Endothelial cell of umbilical vein (primary cell): ENCODE measurements around the gene COMMD8. TPM values are rescaled to one million over a fixed set of nuclear protein-coding genes. Genes with fewer than 3 reads are reported as not detected.

Experiments
- BruUV-seq: library from RNA; stranded (reverse); fragments of 400-500 nt; replicated peaks from 2 replicates; lab custom pipeline; 2021; lab: Mats Ljungman, UMichigan
- CTCF ChIA-PET: fragments of 300-600, 350-600 bp; sonication (Branson Sonifier 250); formaldehyde crosslinking; loops from one replicate; lab custom pipeline; 2021; ENCODE audit warnings: antibody characterized with exemption, inconsistent platforms; lab: Charles Lee
- POLR2A ChIA-PET: fragments of 300-600, 350-600 bp; sonication (Branson Sonifier 250); formaldehyde crosslinking; loops from one replicate; lab custom pipeline; 2021; ENCODE audit warnings: antibody characterized with exemption, inconsistent platforms; lab: Charles Lee
- DNase-seq: peaks from one replicate; pipeline ENCODE4 v3.0.0-alpha.2; 2011; ENCODE audit warnings: low read depth, low spot score
- FAIRE-seq: peaks from 2 replicates; lab custom pipeline; 2011; peaks lifted over from hg19 to GRCh38; lab: Jason Lieb, UNC
- H2AFZ ChIP-seq: 2 replicates; pipeline ENCODE4 v1.6.0; 2012; ENCODE audit warnings: low read depth, low read length, control low read depth, inconsistent platforms
- H3K27ac ChIP-seq: 2 replicates; pipeline ENCODE4 v1.5.1; 2011; ENCODE audit warnings: low read depth, mild to moderate bottlenecking, control low read depth, low read length, moderate library complexity; ENCODE audit not compliant: insufficient read depth
- H3K27me3 ChIP-seq, 2 experiments: 2 replicates each; pipeline versions ENCODE4 v1.6.0 to v1.6.1; 2011; ENCODE audit warnings: low read length in 2 of 2, mixed read lengths in 1 of 2; ENCODE audit not compliant: control insufficient read depth in 2 of 2, insufficient read depth in 2 of 2
- H3K36me3 ChIP-seq, 2 experiments: 2 replicates in 1 of 2; 3 replicates in 1 of 2; pipeline ENCODE4 v1.5.1; 2011; ENCODE audit warnings: low read length in 2 of 2, mild to moderate bottlenecking in 1 of 2, moderate library complexity in 1 of 2; ENCODE audit not compliant: control insufficient read depth in 2 of 2, insufficient read depth in 2 of 2; ENCODE audit errors: extremely low read depth in 1 of 2
- H3K4me1 ChIP-seq: 3 replicates; pipeline ENCODE4 v1.5.1; 2011; ENCODE audit warnings: mild to moderate bottlenecking, low read length; ENCODE audit not compliant: control insufficient read depth, insufficient read depth; ENCODE audit errors: extremely low read depth
- H3K4me2 ChIP-seq: 2 replicates; pipeline ENCODE4 v1.6.1; 2011; ENCODE audit warnings: low read length, control low read depth, mixed read lengths; ENCODE audit not compliant: insufficient read depth
- H3K4me3 ChIP-seq, 3 experiments: fragments of 200-600 bp in 1 of 3; sonication (generic), shearing (Covaris generic) in 1 of 3; replicated peaks in 1 of 3; 2 replicates each; pipeline ENCODE4 v1.5.1; 2011 to 2016; ENCODE audit warnings: control low read depth in 3 of 3, low read length in 3 of 3, mild to moderate bottlenecking in 2 of 3, inconsistent platforms in 1 of 3, low read depth in 1 of 3, moderate library complexity in 1 of 3; ENCODE audit not compliant: insufficient read depth in 1 of 3
- H3K79me2 ChIP-seq: 2 replicates; pipeline ENCODE4 v1.6.0; 2012; ENCODE audit warnings: low read length, inconsistent platforms; ENCODE audit not compliant: control insufficient read depth, insufficient read depth
- H3K9ac ChIP-seq: replicated peaks from 2 replicates; pipeline ENCODE3; 2011; ENCODE audit warnings: low read length, control low read depth; ENCODE audit not compliant: insufficient read depth; ENCODE audit errors: extremely low read depth
- H3K9me1 ChIP-seq: replicated peaks from 3 replicates; pipeline ENCODE4 v1.6.0; 2011; ENCODE audit warnings: mild to moderate bottlenecking, low read length; ENCODE audit not compliant: control insufficient read depth, insufficient read depth; ENCODE audit errors: extremely low read depth
- H3K9me3 ChIP-seq: replicated peaks from 2 replicates; pipeline ENCODE4 v1.5.1; 2012; ENCODE audit warnings: low read length, inconsistent platforms; ENCODE audit not compliant: control insufficient read depth, insufficient read depth
- H4K20me1 ChIP-seq: replicated peaks from 2 replicates; pipeline ENCODE3; 2011; ENCODE audit warnings: mild to moderate bottlenecking, low read length; ENCODE audit not compliant: control insufficient read depth, insufficient read depth; ENCODE audit errors: extremely low read depth
- CTCF ChIP-seq, 2 donors: IDR thresholded peaks; 1 replicate in 1 of 2; 2 replicates in 1 of 2; pipeline ENCODE4 v1.5.1; 2011; ENCODE audit warnings: low read length in 2 of 2, mild to moderate bottlenecking in 2 of 2, moderate library complexity in 2 of 2, control low read depth in 1 of 2, inconsistent platforms in 1 of 2, low read depth in 1 of 2; ENCODE audit not compliant: insufficient read depth in 1 of 2; ENCODE audit errors: extremely low read depth in 1 of 2
- EZH2 ChIP-seq: IDR thresholded peaks from 2 replicates; pipeline ENCODE4 v1.6.1; 2012; ENCODE audit warnings: borderline replicate concordance, low read depth, mild to moderate bottlenecking, moderate library complexity, low read length, inconsistent platforms; ENCODE audit not compliant: severe bottlenecking
- FOS ChIP-seq: IDR thresholded peaks from 2 replicates; pipeline ENCODE4 v1.6.1; 2011; ENCODE audit warnings: mild to moderate bottlenecking, low read length, moderate library complexity, borderline replicate concordance; ENCODE audit not compliant: insufficient read depth
- GATA2 ChIP-seq: IDR thresholded peaks from 2 replicates; pipeline ENCODE4 v1.7.0; 2011; ENCODE audit warnings: low read depth, mild to moderate bottlenecking, moderate library complexity, mixed read lengths, low read length; ENCODE audit not compliant: insufficient read length, insufficient read depth
- JUN ChIP-seq: IDR thresholded peaks from 2 replicates; pipeline ENCODE4 v1.6.1; 2011; ENCODE audit warnings: borderline replicate concordance, low read depth; ENCODE audit not compliant: insufficient read length, insufficient read depth
- MAX ChIP-seq: IDR thresholded peaks from 2 replicates; pipeline ENCODE4 v1.6.1; 2011; ENCODE audit not compliant: insufficient read depth, insufficient read length
- MYC ChIP-seq: IDR thresholded peaks from one replicate; pipeline ENCODE4 v1.6.1; 2011; ENCODE audit warnings: mild to moderate bottlenecking, low read depth, low read length
- POLR2A ChIP-seq: IDR thresholded peaks from 2 replicates; pipeline ENCODE4 v1.6.1; 2012; ENCODE audit warnings: low read depth, mild to moderate bottlenecking, control low read depth, low read length
- POLR2AphosphoS5 ChIP-seq: IDR thresholded peaks from 2 replicates; pipeline ENCODE4 v1.6.1; 2012; ENCODE audit warnings: low read depth, mild to moderate bottlenecking, control low read depth, low read length, moderate library complexity; ENCODE audit not compliant: insufficient read depth
- dilution Hi-C: fragments of 300-500 bp; cut with MboI; formaldehyde crosslinking; loops from one replicate; pipeline ENCODE4 v1.15.0; 2019; ENCODE audit warnings: low sequenced_read_pairs; ENCODE audit not compliant: extremely low pct_ligation_motif_present
- intact Hi-C: fragments of 100-400 bp; cut with micrococcal nuclease; formaldehyde crosslinking; loops from one replicate; pipeline ENCODE4 v1.10.0; 2022
- polyA plus RNA-seq, 4 experiments: library from polyadenylated mRNA; depleted of rRNA in 3 of 4; stranded (reverse) in 3 of 4; unstranded in 1 of 4; fragments of >200 nt; gene quantifications; 2 replicates each; pipeline versions ENCODE4 v1.2.1 to v1.2.3, GENCODE V29; 2011 to 2012; ENCODE audit warnings: missing spikeins in 1 of 4
- total RNA-seq: library from RNA; stranded (reverse); gene quantifications from 2 replicates; pipeline ENCODE4 v1.2.3, GENCODE V29; 2021

Gene COMMD8
- total and polyA plus RNA-seq, 2 donors (not counting 3 experiments of a cell fraction or from before 2014, with no cell fraction given), result 4.9 to 22.3 TPM

- intact Hi-C loops (no loop called here), dilution Hi-C loops (no loop called here)
- BruUV-seq, result no TSS peak
- Histone ChIP-seq H3K27ac (no peak overlapping the region), H3K79me2 (no peaks in the 10 kb centered on the region), H3K36me3 (no peaks in the 10 kb centered on the region), H3K9me3 (no peaks in the 10 kb centered on the region), H3K4me3 (no peak overlapping the region), H3K4me2 (no peak overlapping the region), H3K27me3 (no peaks in the 10 kb centered on the region), H2AFZ (no peak overlapping the region), H3K9ac (no peak overlapping the region), H3K9me1 (no peaks in the 10 kb centered on the region), H3K4me1 (no peaks in the 10 kb centered on the region), H4K20me1 (no peaks in the 10 kb centered on the region)
- CTCF ChIA-PET, result no interaction called here
- POLR2A ChIA-PET, result no interaction called here
- FAIRE-seq (no peak), DNase-seq (no peak)
- TF ChIP-seq JUN (no peak), FOS (no peak), POLR2A (no peak), GATA2 (no peak), MYC (no peak), POLR2AphosphoS5 (no peak), MAX (no peak), CTCF (IDR thresholded peaks at IDR 0.05; ENCODE audit: extremely low read depth in 1 of 2, insufficient read depth in 1 of 2, low read depth in 1 of 2, low read length in 2 of 2) (no peak), EZH2 (no peak)
Observed at GRCh38 chr4:47444031-47444430, 19.5 kb downstream of the COMMD8 start.
